ENCODE measurements around the gene AOAH.

GRCh38 chr7:36686499-36686898 lies 37.8 kb downstream of the AOAH start:
- TF ChIP-seq REST (IDR thresholded peaks at IDR 0.05; ENCODE audit: low read depth): no peak
- no peak for TF ChIP-seq MAX (IDR thresholded peaks at IDR 0.05)
- no peak for TF ChIP-seq EP300 (IDR thresholded peaks at IDR 0.05; ENCODE audit: borderline replicate concordance)
- no peak for TF ChIP-seq CEBPB (IDR thresholded peaks at IDR 0.05)
- no peak for TF ChIP-seq TAF1 (IDR thresholded peaks at IDR 0.05; ENCODE audit: low read depth)
- no peak for TF ChIP-seq TEAD4 (IDR thresholded peaks at IDR 0.05)
- no peak for TF ChIP-seq CREB1 (IDR thresholded peaks at IDR 0.05; ENCODE audit: low read depth)
- TF ChIP-seq EGR1 (IDR thresholded peaks at IDR 0.05): no peak
- TF ChIP-seq FOXM1 (IDR thresholded peaks at IDR 0.05; ENCODE audit: borderline replicate concordance, low read depth): no peak
- TF ChIP-seq YY1 (IDR thresholded peaks at IDR 0.05; ENCODE audit: low read depth): no peak
- TF ChIP-seq TCF12 (IDR thresholded peaks at IDR 0.05; ENCODE audit: low read depth): no peak
- no peak for TF ChIP-seq USF1 (IDR thresholded peaks at IDR 0.05)

All from Ishikawa (cell line).